ENCODE measurements around the gene ARHGEF28.

The ARHGEF28 gene

GRCh38 chr5:73969195-73970036 is 343.4 kb downstream of the ARHGEF28 start:
- Histone ChIP-seq H3K27me3 (ENCODE audit: insufficient read depth, poor library complexity, severe bottlenecking) (no peaks in the 10 kb centered on the region), H3K4me3 (replicated peaks; ENCODE audit: insufficient read depth, low read length) (no peak overlapping the region), H3K27ac (replicated peaks) (no peak overlapping the region)
- TF ChIP-seq SPI1 (IDR thresholded peaks at IDR 0.05; ENCODE audit: borderline replicate concordance, low read depth) (no peak), POLR2AphosphoS5 (IDR thresholded peaks at IDR 0.05; ENCODE audit: low read depth) (no peak)
- no peak for DNase-seq (ENCODE audit: low read depth in 1 of 2, low spot score in 1 of 2)

- DNase-seq (ENCODE audit: low read depth in 1 of 2, low spot score in 1 of 2) = no peak
- no peak overlapping the region for H3K4me3 ChIP-seq (replicated peaks; ENCODE audit: insufficient read depth, low read length)
- H3K27me3 ChIP-seq (ENCODE audit: insufficient read depth, poor library complexity, severe bottlenecking) = no peaks in the 10 kb centered on the region
- TF ChIP-seq GABPA (IDR thresholded peaks at IDR 0.05; ENCODE audit: low read depth) (no peak), CTCF (IDR thresholded peaks at IDR 0.05; ENCODE audit: insufficient read depth, low read length) (no peak), POLR2AphosphoS5 (IDR thresholded peaks at IDR 0.05; ENCODE audit: low read depth) (no peak), SPI1 (IDR thresholded peaks at IDR 0.05; ENCODE audit: borderline replicate concordance, low read depth) (no peak), REST (IDR thresholded peaks at IDR 0.05; ENCODE audit: insufficient replicate concordance, low read depth) (no peak)
- no peak overlapping the region for H3K27ac ChIP-seq (replicated peaks)
Observed at GRCh38 chr5:73971326-73971725, 345.3 kb downstream of the ARHGEF28 start.

- no peak overlapping the region for H3K27ac ChIP-seq (replicated peaks)
- TF ChIP-seq REST (IDR thresholded peaks at IDR 0.05; ENCODE audit: insufficient replicate concordance, low read depth) (no peak), SPI1 (IDR thresholded peaks at IDR 0.05; ENCODE audit: borderline replicate concordance, low read depth) (no peak), POLR2AphosphoS5 (IDR thresholded peaks at IDR 0.05; ENCODE audit: low read depth) (no peak), CTCF (IDR thresholded peaks at IDR 0.05; ENCODE audit: insufficient read depth, low read length) (no peak), GABPA (IDR thresholded peaks at IDR 0.05; ENCODE audit: low read depth) (no peak)
Observed at GRCh38 chr5:73973135-73973534, 347.1 kb downstream of the ARHGEF28 start.

GRCh38 chr5:73974871-73975360 is 348.9 kb downstream of the ARHGEF28 start:
- TF ChIP-seq SPI1 (IDR thresholded peaks at IDR 0.05; ENCODE audit: borderline replicate concordance, low read depth) = no peak
- no peak for TF ChIP-seq CTCF (IDR thresholded peaks at IDR 0.05; ENCODE audit: insufficient read depth, low read length)
- TF ChIP-seq POLR2AphosphoS5 (IDR thresholded peaks at IDR 0.05; ENCODE audit: low read depth) = no peak
- TF ChIP-seq REST (IDR thresholded peaks at IDR 0.05; ENCODE audit: insufficient replicate concordance, low read depth) = no peak
- no peak for TF ChIP-seq GABPA (IDR thresholded peaks at IDR 0.05; ENCODE audit: low read depth)
- Histone ChIP-seq H3K27ac (replicated peaks) (no peak overlapping the region), H3K27me3 (ENCODE audit: insufficient read depth, poor library complexity, severe bottlenecking) (no peaks in the 10 kb centered on the region), H3K4me3 (replicated peaks; ENCODE audit: insufficient read depth, low read length) (no peak overlapping the region)
- no peak for DNase-seq (ENCODE audit: low read depth in 1 of 2, low spot score in 1 of 2)

More at GRCh38 chr5:73973135-73973534, 347.1 kb downstream of the ARHGEF28 start:
- H3K4me3 ChIP-seq (replicated peaks; ENCODE audit: insufficient read depth, low read length) = no peak overlapping the region
- no peaks in the 10 kb centered on the region for H3K27me3 ChIP-seq (ENCODE audit: insufficient read depth, poor library complexity, severe bottlenecking)
- no peak for DNase-seq (ENCODE audit: low read depth in 1 of 2, low spot score in 1 of 2)

All from HL-60 (cell line).